GM12878 (cell line): ENCODE measurements around the gene SELENOS. TPM values are rescaled to one million over a fixed set of nuclear protein-coding genes. Genes with fewer than 3 reads are reported as not detected.

ENCODE experiments used
- CHD4 ChIP-seq: fragments of 200-600 bp; sonication (generic); IDR thresholded peaks from 2 replicates; pipeline ENCODE4 v1.6.1; 2016; ENCODE audit warnings: mild to moderate bottlenecking
- FOS ChIP-seq: IDR thresholded peaks from 3 replicates; pipeline ENCODE4 v1.6.1; 2011; ENCODE audit warnings: borderline replicate concordance; ENCODE audit not compliant: insufficient read length; ENCODE audit errors: extremely low read depth
- FOXK2 ChIP-seq: fragments of 450-650 bp; IDR thresholded peaks from 2 replicates; pipeline ENCODE4 v1.6.1; 2017; ENCODE audit warnings: mild to moderate bottlenecking, moderate library complexity
- JUND ChIP-seq: IDR thresholded peaks from 2 replicates; pipeline ENCODE4 v1.6.1; 2012; ENCODE audit warnings: low read depth, mild to moderate bottlenecking, low read length, improper control_type of control experiment, moderate library complexity
- KLF5 ChIP-seq: fragments of 450-650 bp; IDR thresholded peaks from 2 replicates; pipeline ENCODE4 v1.6.1; 2014; ENCODE audit warnings: mild to moderate bottlenecking; ENCODE audit not compliant: partially characterized antibody
- MYB ChIP-seq: fragments of 150-350 bp; IDR thresholded peaks from 2 replicates; pipeline ENCODE4 v1.6.1; 2014; ENCODE audit warnings: mild to moderate bottlenecking, low read depth, low read length, borderline replicate concordance
- RCOR1 ChIP-seq: conservative IDR thresholded peaks from 2 replicates; pipeline ENCODE4 v1.6.1; 2012; ENCODE audit warnings: low read depth, low read length, improper control_type of control experiment
- SREBF1 ChIP-seq: IDR thresholded peaks from 2 replicates; pipeline ENCODE4 v1.6.1; 2012; ENCODE audit warnings: mild to moderate bottlenecking, low read length
- ZNF217 ChIP-seq: fragments of 450-650 bp; IDR thresholded peaks from 2 replicates; pipeline ENCODE4 v1.6.1; 2017; ENCODE audit warnings: antibody characterized with exemption, mild to moderate bottlenecking
- polyA plus RNA-seq, 11 experiments: library from polyadenylated mRNA; depleted of rRNA in 4 of 11; unstranded in 6 of 11; stranded (reverse) in 5 of 11; fragments of >200 nt; fragmentation: Nextera tagmentation in 4 of 11; fragmentation: Illumina TruSeq in 1 of 11; extraction: Ambion mirVana in 4 of 11; extraction: Trizol in 1 of 11; gene quantifications; 1 replicate in 1 of 11; 2 replicates in 10 of 11; pipeline versions ENCODE4 v1.2.1 to v1.2.3, GENCODE V29; 2011 to 2016; ENCODE audit warnings: inconsistent platforms in 2 of 11, missing spikeins in 2 of 11, low read depth in 1 of 11
- total RNA-seq, 4 experiments: library from RNA; depleted of rRNA in 3 of 4; stranded (reverse); fragments of >200 nt in 3 of 4; fragmentation: Illumina TruSeq in 1 of 4; extraction: Trizol in 1 of 4; gene quantifications; 2 replicates each; pipeline versions ENCODE4 v1.2.1 to v1.2.3, GENCODE V29; 2013 to 2021
- TF ChIP-seq, protein P1 (sequence below): IDR thresholded peaks from 2 replicates; pipeline ENCODE4 v1.6.1; 2012; ENCODE audit warnings: mild to moderate bottlenecking, low read depth, low read length
- TF ChIP-seq, protein P2 (sequence below): fragments of 450-650 bp; IDR thresholded peaks from 2 replicates; pipeline ENCODE4 v1.6.1; 2017; ENCODE audit warnings: borderline replicate concordance
- TF ChIP-seq, protein P3 (sequence below): fragments of 450-650 bp; IDR thresholded peaks from 2 replicates; pipeline ENCODE4 v1.6.1; 2018; ENCODE audit warnings: borderline replicate concordance, mild to moderate bottlenecking; ENCODE audit not compliant: partially characterized antibody
- TF ChIP-seq, protein P4 (sequence below): fragments of 450-650 bp; IDR thresholded peaks from 2 replicates; pipeline ENCODE4 v1.6.1; 2017; ENCODE audit warnings: mild to moderate bottlenecking, moderate library complexity

The SELENOS gene
- total and polyA plus RNA-seq, 10 of the 15 experiments (the other 5 are each of a cell fraction or from before 2014, with no cell fraction given): 25.8 to 90.1 (median 37.3) TPM

DNA sequence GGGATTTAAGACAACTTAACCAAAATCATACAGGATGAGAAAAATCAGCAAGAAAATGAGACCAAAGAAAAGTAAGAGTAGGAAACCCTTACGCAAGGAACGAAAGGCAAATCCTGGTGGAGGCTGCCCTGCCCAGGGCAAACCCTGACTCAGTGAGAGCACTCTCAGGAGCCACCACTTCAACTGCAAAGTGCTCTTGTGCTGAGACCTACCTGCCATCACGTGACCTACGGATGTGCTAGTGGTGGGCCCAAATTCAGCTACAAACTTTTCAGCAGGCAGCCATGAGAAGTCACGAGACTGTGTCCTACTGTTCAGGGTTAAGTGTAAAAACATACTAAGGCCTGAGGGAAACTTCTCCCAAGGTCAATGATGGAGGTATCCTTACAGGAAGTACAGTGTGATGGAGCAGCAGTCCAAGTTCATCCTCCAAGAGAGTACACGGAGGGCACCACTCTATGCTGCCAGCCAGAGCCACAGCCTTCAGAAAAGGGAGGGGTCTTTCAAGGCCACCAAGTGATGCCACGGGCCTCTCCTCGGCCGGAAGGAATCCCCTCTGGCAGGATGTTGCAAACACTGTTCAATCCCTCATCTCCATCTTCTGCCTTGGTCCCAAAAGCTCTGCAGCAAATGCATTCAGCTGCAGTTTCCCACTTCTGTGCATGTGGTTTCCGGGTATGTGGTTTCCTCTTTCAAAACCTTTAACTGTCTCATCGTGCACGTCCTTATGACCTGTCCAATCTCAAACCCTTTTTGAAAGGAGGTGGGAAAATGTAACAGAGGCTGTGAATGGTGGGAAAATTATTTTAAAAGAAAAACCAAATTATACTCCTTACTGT, 34.9 kb downstream of the SELENOS start (continued):
- TF ChIP-seq, protein P1, sequence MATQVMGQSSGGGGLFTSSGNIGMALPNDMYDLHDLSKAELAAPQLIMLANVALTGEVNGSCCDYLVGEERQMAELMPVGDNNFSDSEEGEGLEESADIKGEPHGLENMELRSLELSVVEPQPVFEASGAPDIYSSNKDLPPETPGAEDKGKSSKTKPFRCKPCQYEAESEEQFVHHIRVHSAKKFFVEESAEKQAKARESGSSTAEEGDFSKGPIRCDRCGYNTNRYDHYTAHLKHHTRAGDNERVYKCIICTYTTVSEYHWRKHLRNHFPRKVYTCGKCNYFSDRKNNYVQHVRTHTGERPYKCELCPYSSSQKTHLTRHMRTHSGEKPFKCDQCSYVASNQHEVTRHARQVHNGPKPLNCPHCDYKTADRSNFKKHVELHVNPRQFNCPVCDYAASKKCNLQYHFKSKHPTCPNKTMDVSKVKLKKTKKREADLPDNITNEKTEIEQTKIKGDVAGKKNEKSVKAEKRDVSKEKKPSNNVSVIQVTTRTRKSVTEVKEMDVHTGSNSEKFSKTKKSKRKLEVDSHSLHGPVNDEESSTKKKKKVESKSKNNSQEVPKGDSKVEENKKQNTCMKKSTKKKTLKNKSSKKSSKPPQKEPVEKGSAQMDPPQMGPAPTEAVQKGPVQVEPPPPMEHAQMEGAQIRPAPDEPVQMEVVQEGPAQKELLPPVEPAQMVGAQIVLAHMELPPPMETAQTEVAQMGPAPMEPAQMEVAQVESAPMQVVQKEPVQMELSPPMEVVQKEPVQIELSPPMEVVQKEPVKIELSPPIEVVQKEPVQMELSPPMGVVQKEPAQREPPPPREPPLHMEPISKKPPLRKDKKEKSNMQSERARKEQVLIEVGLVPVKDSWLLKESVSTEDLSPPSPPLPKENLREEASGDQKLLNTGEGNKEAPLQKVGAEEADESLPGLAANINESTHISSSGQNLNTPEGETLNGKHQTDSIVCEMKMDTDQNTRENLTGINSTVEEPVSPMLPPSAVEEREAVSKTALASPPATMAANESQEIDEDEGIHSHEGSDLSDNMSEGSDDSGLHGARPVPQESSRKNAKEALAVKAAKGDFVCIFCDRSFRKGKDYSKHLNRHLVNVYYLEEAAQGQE: no peak
- TF ChIP-seq FOXK2 (no peak), KLF5 (no peak), ZNF217 (no peak), JUND (no peak), FOS (no peak), CHD4 (no peak), MYB (no peak), SREBF1 (no peak), RCOR1 (no peak)
- TF ChIP-seq, protein P2, sequence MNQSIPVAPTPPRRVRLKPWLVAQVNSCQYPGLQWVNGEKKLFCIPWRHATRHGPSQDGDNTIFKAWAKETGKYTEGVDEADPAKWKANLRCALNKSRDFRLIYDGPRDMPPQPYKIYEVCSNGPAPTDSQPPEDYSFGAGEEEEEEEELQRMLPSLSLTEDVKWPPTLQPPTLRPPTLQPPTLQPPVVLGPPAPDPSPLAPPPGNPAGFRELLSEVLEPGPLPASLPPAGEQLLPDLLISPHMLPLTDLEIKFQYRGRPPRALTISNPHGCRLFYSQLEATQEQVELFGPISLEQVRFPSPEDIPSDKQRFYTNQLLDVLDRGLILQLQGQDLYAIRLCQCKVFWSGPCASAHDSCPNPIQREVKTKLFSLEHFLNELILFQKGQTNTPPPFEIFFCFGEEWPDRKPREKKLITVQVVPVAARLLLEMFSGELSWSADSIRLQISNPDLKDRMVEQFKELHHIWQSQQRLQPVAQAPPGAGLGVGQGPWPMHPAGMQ: no peak
- TF ChIP-seq, protein P3, sequence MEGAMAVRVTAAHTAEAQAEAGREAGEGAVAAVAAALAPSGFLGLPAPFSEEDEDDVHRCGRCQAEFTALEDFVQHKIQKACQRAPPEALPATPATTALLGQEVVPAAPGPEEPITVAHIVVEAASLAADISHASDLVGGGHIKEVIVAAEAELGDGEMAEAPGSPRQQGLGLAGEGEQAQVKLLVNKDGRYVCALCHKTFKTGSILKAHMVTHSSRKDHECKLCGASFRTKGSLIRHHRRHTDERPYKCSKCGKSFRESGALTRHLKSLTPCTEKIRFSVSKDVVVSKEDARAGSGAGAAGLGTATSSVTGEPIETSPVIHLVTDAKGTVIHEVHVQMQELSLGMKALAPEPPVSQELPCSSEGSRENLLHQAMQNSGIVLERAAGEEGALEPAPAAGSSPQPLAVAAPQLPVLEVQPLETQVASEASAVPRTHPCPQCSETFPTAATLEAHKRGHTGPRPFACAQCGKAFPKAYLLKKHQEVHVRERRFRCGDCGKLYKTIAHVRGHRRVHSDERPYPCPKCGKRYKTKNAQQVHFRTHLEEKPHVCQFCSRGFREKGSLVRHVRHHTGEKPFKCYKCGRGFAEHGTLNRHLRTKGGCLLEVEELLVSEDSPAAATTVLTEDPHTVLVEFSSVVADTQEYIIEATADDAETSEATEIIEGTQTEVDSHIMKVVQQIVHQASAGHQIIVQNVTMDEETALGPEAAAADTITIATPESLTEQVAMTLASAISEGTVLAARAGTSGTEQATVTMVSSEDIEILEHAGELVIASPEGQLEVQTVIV: no peak
- TF ChIP-seq, protein P4, sequence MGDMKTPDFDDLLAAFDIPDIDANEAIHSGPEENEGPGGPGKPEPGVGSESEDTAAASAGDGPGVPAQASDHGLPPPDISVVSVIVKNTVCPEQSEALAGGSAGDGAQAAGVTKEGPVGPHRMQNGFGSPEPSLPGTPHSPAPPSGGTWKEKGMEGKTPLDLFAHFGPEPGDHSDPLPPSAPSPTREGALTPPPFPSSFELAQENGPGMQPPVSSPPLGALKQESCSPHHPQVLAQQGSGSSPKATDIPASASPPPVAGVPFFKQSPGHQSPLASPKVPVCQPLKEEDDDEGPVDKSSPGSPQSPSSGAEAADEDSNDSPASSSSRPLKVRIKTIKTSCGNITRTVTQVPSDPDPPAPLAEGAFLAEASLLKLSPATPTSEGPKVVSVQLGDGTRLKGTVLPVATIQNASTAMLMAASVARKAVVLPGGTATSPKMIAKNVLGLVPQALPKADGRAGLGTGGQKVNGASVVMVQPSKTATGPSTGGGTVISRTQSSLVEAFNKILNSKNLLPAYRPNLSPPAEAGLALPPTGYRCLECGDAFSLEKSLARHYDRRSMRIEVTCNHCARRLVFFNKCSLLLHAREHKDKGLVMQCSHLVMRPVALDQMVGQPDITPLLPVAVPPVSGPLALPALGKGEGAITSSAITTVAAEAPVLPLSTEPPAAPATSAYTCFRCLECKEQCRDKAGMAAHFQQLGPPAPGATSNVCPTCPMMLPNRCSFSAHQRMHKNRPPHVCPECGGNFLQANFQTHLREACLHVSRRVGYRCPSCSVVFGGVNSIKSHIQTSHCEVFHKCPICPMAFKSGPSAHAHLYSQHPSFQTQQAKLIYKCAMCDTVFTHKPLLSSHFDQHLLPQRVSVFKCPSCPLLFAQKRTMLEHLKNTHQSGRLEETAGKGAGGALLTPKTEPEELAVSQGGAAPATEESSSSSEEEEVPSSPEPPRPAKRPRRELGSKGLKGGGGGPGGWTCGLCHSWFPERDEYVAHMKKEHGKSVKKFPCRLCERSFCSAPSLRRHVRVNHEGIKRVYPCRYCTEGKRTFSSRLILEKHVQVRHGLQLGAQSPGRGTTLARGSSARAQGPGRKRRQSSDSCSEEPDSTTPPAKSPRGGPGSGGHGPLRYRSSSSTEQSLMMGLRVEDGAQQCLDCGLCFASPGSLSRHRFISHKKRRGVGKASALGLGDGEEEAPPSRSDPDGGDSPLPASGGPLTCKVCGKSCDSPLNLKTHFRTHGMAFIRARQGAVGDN: peak; percentile 64
